ENCODE data around the gene COPZ2.
"Not testable (repeated sequence)": the region's sequence is repeated elsewhere in the genome, so short reads cannot be mapped to it uniquely, and the experiment has no call there.

Gene COPZ2

GRCh38 chr17:48022901-48023300 lies 14.7 kb downstream of the COPZ2 start:
- no peak overlapping the region for H3K9ac ChIP-seq (ENCODE audit: low read depth, low read length)
- H3K27me3 ChIP-seq (ENCODE audit: insufficient read depth, low read length, poor library complexity): peaks cover 35% of the 10 kb centered on the region
- peaks cover 30% of the 10 kb centered on the region for H3K4me1 ChIP-seq (ENCODE audit: insufficient read depth, low read length)
- no peaks in the 10 kb centered on the region for H3K9me3 ChIP-seq (ENCODE audit: insufficient read depth, low read length, severe bottlenecking)
- no peak for TF ChIP-seq EZH2 (IDR thresholded peaks at IDR 0.05; ENCODE audit: borderline replicate concordance, low read depth, low read length, severe bottlenecking)
- TF ChIP-seq CTCF (IDR thresholded peaks at IDR 0.05; ENCODE audit: borderline replicate concordance, extremely low read depth, low read length, poor library complexity, severe bottlenecking): no peak
- H3K36me3 ChIP-seq (ENCODE audit: insufficient read depth, low read length): no peaks in the 10 kb centered on the region
- H2AFZ ChIP-seq (ENCODE audit: low read depth, low read length): no peak overlapping the region
- DNase-seq (no peak), ATAC-seq (ENCODE audit: insufficient read depth, low read depth) (no peak)
- H3K4me3 ChIP-seq (ENCODE audit: low read depth in 1 of 2, low read length in 2 of 2): no peak overlapping the region
- no peaks in the 10 kb centered on the region for H3K79me2 ChIP-seq (ENCODE audit: insufficient read depth, low read length)
- H3K4me2 ChIP-seq (ENCODE audit: insufficient read depth, low read length): no peak overlapping the region
- H3K27ac ChIP-seq (ENCODE audit: low read length): no peak overlapping the region
- H4K20me1 ChIP-seq (ENCODE audit: insufficient read depth, low read length): peaks cover 10% of the 10 kb centered on the region

GRCh38 chr17:48021934-48022333 lies 15.7 kb downstream of the COPZ2 start:
- TF ChIP-seq CTCF (IDR thresholded peaks at IDR 0.05; ENCODE audit: borderline replicate concordance, extremely low read depth, low read length, poor library complexity, severe bottlenecking) (no peak), EZH2 (IDR thresholded peaks at IDR 0.05; ENCODE audit: borderline replicate concordance, low read depth, low read length, severe bottlenecking) (no peak)
- no peak overlapping the region for H3K27ac ChIP-seq (ENCODE audit: low read length)
- ATAC-seq (ENCODE audit: insufficient read depth, low read depth): no peak
- no peaks in the 10 kb centered on the region for H3K9me3 ChIP-seq (ENCODE audit: insufficient read depth, low read length, severe bottlenecking)
- H3K79me2 ChIP-seq (ENCODE audit: insufficient read depth, low read length): no peaks in the 10 kb centered on the region
- no peak overlapping the region for H3K4me2 ChIP-seq (ENCODE audit: insufficient read depth, low read length)
- no peak overlapping the region for H2AFZ ChIP-seq (ENCODE audit: low read depth, low read length)
- peaks cover 10% of the 10 kb centered on the region for H4K20me1 ChIP-seq (ENCODE audit: insufficient read depth, low read length)
- H3K27me3 ChIP-seq (ENCODE audit: insufficient read depth, low read length, poor library complexity): peaks cover 35% of the 10 kb centered on the region
- no peak for DNase-seq
- H3K9ac ChIP-seq (ENCODE audit: low read depth, low read length): no peak overlapping the region
- peaks cover 30% of the 10 kb centered on the region for H3K4me1 ChIP-seq (ENCODE audit: insufficient read depth, low read length)
- no peaks in the 10 kb centered on the region for H3K36me3 ChIP-seq (ENCODE audit: insufficient read depth, low read length)
- no peak overlapping the region for H3K4me3 ChIP-seq (ENCODE audit: low read depth in 1 of 2, low read length in 2 of 2)

GRCh38 chr17:48017817-48018158 lies 19.8 kb downstream of the COPZ2 start:
- not testable (repeated sequence) for H3K9me3 ChIP-seq (ENCODE audit: insufficient read depth, low read length, severe bottlenecking); H3K4me2 ChIP-seq (ENCODE audit: insufficient read depth, low read length); H3K4me1 ChIP-seq (ENCODE audit: insufficient read depth, low read length); H3K27ac ChIP-seq (ENCODE audit: low read length); DNase-seq; H2AFZ ChIP-seq (ENCODE audit: low read depth, low read length); H3K79me2 ChIP-seq (ENCODE audit: insufficient read depth, low read length); H4K20me1 ChIP-seq (ENCODE audit: insufficient read depth, low read length); H3K4me3 ChIP-seq (ENCODE audit: low read depth in 1 of 2, low read length in 2 of 2); H3K9ac ChIP-seq (ENCODE audit: low read depth, low read length); H3K36me3 ChIP-seq (ENCODE audit: insufficient read depth, low read length)
- H3K27me3 ChIP-seq (ENCODE audit: insufficient read depth, low read length, poor library complexity): peaks cover 39% of the 10 kb centered on the region
- ATAC-seq (ENCODE audit: insufficient read depth, low read depth): 0 out of 3 replicates have a peak, but pooled peaks have one; percentile 9

GRCh38 chr17:48016112-48016511 lies 21.5 kb downstream of the COPZ2 start:
- H3K9ac ChIP-seq (ENCODE audit: low read depth, low read length): no peak overlapping the region
- peaks cover 16% of the 10 kb centered on the region for H3K4me1 ChIP-seq (ENCODE audit: insufficient read depth, low read length)
- DNase-seq: no peak
- H3K27ac ChIP-seq (ENCODE audit: low read length): no peak overlapping the region
- no peaks in the 10 kb centered on the region for H3K36me3 ChIP-seq (ENCODE audit: insufficient read depth, low read length)
- H2AFZ ChIP-seq (ENCODE audit: low read depth, low read length): no peak overlapping the region
- H3K9me3 ChIP-seq (ENCODE audit: insufficient read depth, low read length, severe bottlenecking): no peaks in the 10 kb centered on the region
- H3K4me2 ChIP-seq (ENCODE audit: insufficient read depth, low read length): no peak overlapping the region
- no peak for ATAC-seq (ENCODE audit: insufficient read depth, low read depth)
- no peaks in the 10 kb centered on the region for H3K79me2 ChIP-seq (ENCODE audit: insufficient read depth, low read length)
- peaks cover 39% of the 10 kb centered on the region for H3K27me3 ChIP-seq (ENCODE audit: insufficient read depth, low read length, poor library complexity)
- H4K20me1 ChIP-seq (ENCODE audit: insufficient read depth, low read length): peaks cover 6% of the 10 kb centered on the region; the same call in 1 of the 2 replicates
- no peak for TF ChIP-seq EZH2 (IDR thresholded peaks at IDR 0.05; ENCODE audit: borderline replicate concordance, low read depth, low read length, severe bottlenecking)
- TF ChIP-seq CTCF (IDR thresholded peaks at IDR 0.05; ENCODE audit: borderline replicate concordance, extremely low read depth, low read length, poor library complexity, severe bottlenecking): no peak
- no peak overlapping the region for H3K4me3 ChIP-seq (ENCODE audit: low read depth in 1 of 2, low read length in 2 of 2)

Measured in DND-41 (cell line).